Measurements from ENCODE around the gene FREM1. TPM values are rescaled to one million over a fixed set of nuclear protein-coding genes. Genes with fewer than 3 reads are reported as not detected.

The FREM1 gene
- total and polyA plus RNA-seq, 4 donors = 0.33 to 21.8 (median 1.3) TPM

DNA sequence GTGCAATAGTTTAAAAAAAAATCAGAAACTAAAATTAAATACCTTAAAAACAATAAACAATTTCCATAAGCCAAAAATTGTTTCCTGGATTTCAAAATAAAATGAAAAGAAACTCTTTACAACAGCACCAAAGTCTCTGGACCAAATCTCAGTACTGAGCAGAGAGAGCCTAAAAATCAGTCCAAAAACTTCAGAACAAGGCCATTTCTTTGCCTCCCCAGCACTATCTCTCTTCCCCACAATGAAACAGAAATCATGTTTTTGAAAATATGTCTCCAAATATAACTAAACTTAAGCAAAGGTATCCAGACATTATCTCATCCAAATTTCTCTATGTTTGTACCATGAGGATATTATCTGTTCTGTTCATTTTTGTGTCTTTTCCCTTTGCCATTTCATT, 1.0 kb downstream of the FREM1 start:
- ATAC-seq (ENCODE audit: insufficient read depth, low FRiP score) = no peak

GRCh38 chr9:14908295-14909180, 1.7 kb downstream of the FREM1 start:
- DNase-seq = peak in 2 of 3 donors; percentile 22 to 68
- Histone ChIP-seq H3K9ac (ENCODE audit: insufficient read depth in 1 of 2, low read length in 2 of 2) (peak overlapping the region in 1 of 2 donors; percentile 99), H3K4me3 (no peak overlapping the region), H3K27me3 (ENCODE audit: control insufficient read depth in 3 of 3, insufficient read depth in 3 of 3, low read length in 2 of 3) (no peaks in the 10 kb centered on the region), H3K4me1 (ENCODE audit: control insufficient read depth in 5 of 5, insufficient read depth in 5 of 5, low read length in 5 of 5) (peaks cover 0 to 67% (median 16%) of the 10 kb centered on the region in 5 donors), H3K9me3 (ENCODE audit: control insufficient read depth in 4 of 4, insufficient read depth in 3 of 4, low read length in 3 of 4) (no peaks in the 10 kb centered on the region), H3K36me3 (ENCODE audit: control insufficient read depth in 4 of 4, insufficient read depth in 4 of 4, low read length in 4 of 4) (no peaks in the 10 kb centered on the region), H3K27ac (ENCODE audit: low read depth in 1 of 2, low read length in 1 of 2) (peak overlapping the region in 1 of 2 donors; percentile 19)
- no peak for TF ChIP-seq CTCF (IDR thresholded peaks at IDR 0.05; ENCODE audit: control extremely low read depth, extremely low read depth)
- WGBS, 2 donors = 57 to 62% methylated on average over 5 of the region's 5 CpGs
- no peak for ATAC-seq (ENCODE audit: insufficient read depth, low FRiP score)

More for the DNA sequence above, 1.0 kb downstream of the FREM1 start:
- H3K9ac ChIP-seq (ENCODE audit: insufficient read depth in 1 of 2, low read length in 2 of 2) = peak overlapping the region; percentile 50 to 99
- TF ChIP-seq CTCF (IDR thresholded peaks at IDR 0.05; ENCODE audit: control extremely low read depth, extremely low read depth) = no peak
- H3K27ac ChIP-seq (ENCODE audit: low read depth in 1 of 2, low read length in 1 of 2) = no peak overlapping the region
- no peak for DNase-seq
- no peaks in the 10 kb centered on the region for H3K9me3 ChIP-seq (ENCODE audit: control insufficient read depth in 4 of 4, insufficient read depth in 3 of 4, low read length in 3 of 4)
- H3K4me3 ChIP-seq = no peak overlapping the region
- no peaks in the 10 kb centered on the region for H3K36me3 ChIP-seq (ENCODE audit: control insufficient read depth in 4 of 4, insufficient read depth in 4 of 4, low read length in 4 of 4)
- peaks cover 0 to 67% (median 16%) of the 10 kb centered on the region in 5 donors for H3K4me1 ChIP-seq (ENCODE audit: control insufficient read depth in 5 of 5, insufficient read depth in 5 of 5, low read length in 5 of 5)
- no peaks in the 10 kb centered on the region for H3K27me3 ChIP-seq (ENCODE audit: control insufficient read depth in 3 of 3, insufficient read depth in 3 of 3, low read length in 2 of 3)

DNA sequence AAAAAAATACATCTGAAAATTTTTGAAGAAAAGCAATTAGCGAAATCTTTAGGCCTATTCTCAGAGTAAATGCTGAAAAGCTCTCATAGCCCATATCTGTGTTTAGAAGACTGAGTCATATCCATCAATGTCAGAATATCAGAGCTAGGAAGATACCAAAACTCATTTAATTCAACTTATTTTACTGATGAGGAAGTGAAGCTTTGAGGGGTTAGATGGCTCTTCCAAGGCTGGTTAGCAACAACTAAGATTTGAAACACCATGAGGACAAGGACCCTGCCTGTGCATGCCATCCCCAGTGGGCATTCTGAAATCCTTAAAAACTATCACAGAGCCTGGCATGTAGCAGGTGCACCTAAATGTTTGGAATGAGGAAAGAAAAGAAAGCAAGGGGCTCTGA, 2.5 kb downstream of the FREM1 start:
- Histone ChIP-seq H3K4me1 (ENCODE audit: control insufficient read depth in 5 of 5, insufficient read depth in 5 of 5, low read length in 5 of 5) (peaks cover 0 to 70% (median 18%) of the 10 kb centered on the region in 5 donors), H3K4me3 (no peak overlapping the region), H3K9ac (ENCODE audit: insufficient read depth in 1 of 2, low read length in 2 of 2) (peak overlapping the region in 1 of 2 donors; percentile 52), H3K36me3 (ENCODE audit: control insufficient read depth in 4 of 4, insufficient read depth in 4 of 4, low read length in 4 of 4) (no peaks in the 10 kb centered on the region), H3K27ac (ENCODE audit: low read depth in 1 of 2, low read length in 1 of 2) (no peak overlapping the region), H3K9me3 (ENCODE audit: control insufficient read depth in 4 of 4, insufficient read depth in 3 of 4, low read length in 3 of 4) (no peaks in the 10 kb centered on the region), H3K27me3 (ENCODE audit: control insufficient read depth in 3 of 3, insufficient read depth in 3 of 3, low read length in 2 of 3) (no peaks in the 10 kb centered on the region)
- 80 to 81% methylated on average over 1 of the region's 1 CpG for WGBS, 2 donors
- no peak for DNase-seq
- no peak for TF ChIP-seq CTCF (IDR thresholded peaks at IDR 0.05; ENCODE audit: control extremely low read depth, extremely low read depth)
- no peak for ATAC-seq (ENCODE audit: insufficient read depth, low FRiP score)

Measured in lung (tissue), 12 donors.